ENCODE data around the gene AP5B1.
"Not testable (repeated sequence)": the region's sequence is repeated elsewhere in the genome, so short reads cannot be mapped to it uniquely, and the experiment has no call there.

AP5B1 gene

DNA sequence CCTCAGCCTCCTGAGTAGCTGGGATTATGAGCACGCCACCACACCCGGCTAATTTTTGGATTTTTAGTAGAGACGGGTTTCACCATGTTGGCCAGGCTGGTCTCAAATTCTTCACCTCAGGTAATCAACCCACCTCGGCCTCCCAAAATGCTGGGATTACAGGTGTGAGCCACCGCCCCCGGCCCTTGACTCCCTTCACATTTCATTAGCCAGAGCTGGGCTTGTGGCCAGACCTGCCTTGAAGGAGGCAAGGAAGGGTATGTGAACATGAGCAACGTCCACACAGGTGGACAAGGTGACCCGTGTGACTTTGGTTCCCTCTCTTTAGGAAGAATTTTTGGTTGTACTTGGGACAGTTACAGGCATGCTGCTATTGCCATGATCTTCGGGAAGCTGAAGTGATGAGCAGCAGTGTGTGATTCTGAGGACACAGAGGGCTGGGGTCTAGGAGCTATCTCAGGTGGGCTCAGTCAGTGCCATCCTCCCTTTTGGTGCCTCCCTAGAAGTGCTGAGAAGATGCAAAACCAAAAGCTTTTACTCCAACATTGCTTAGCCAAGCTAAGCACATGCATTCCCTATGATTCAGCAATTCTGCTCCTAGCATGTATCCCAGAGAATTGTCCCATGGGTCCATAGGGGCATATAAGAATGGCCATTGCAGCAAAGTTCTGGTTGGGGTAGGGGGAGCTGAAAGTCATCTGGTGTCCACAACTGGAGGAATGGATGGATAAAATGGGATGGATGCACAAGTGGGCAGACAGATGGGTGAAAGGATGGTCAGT lies 6.1 kb downstream of the AP5B1 start:
- Mint-ChIP-seq H3K4me1 (peaks cover 5% of the 10 kb centered on the region), H3K4me3 (no peak overlapping the region), H3K27ac (no peak overlapping the region), H3K27me3 (ENCODE audit: low read depth, poor library complexity) (peaks cover 6% of the 10 kb centered on the region), H3K9me3 (peaks cover 5% of the 10 kb centered on the region), H3K36me3 (ENCODE audit: low read depth) (peaks cover 11% of the 10 kb centered on the region)
- TF ChIP-seq, protein P1, sequence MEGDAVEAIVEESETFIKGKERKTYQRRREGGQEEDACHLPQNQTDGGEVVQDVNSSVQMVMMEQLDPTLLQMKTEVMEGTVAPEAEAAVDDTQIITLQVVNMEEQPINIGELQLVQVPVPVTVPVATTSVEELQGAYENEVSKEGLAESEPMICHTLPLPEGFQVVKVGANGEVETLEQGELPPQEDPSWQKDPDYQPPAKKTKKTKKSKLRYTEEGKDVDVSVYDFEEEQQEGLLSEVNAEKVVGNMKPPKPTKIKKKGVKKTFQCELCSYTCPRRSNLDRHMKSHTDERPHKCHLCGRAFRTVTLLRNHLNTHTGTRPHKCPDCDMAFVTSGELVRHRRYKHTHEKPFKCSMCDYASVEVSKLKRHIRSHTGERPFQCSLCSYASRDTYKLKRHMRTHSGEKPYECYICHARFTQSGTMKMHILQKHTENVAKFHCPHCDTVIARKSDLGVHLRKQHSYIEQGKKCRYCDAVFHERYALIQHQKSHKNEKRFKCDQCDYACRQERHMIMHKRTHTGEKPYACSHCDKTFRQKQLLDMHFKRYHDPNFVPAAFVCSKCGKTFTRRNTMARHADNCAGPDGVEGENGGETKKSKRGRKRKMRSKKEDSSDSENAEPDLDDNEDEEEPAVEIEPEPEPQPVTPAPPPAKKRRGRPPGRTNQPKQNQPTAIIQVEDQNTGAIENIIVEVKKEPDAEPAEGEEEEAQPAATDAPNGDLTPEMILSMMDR (IDR thresholded peaks at IDR 0.05) = no peak
- DNase-seq = no peak

- peaks cover 6% of the 10 kb centered on the region for H3K27me3 Mint-ChIP-seq (ENCODE audit: low read depth, poor library complexity)
- peaks cover 12% of the 10 kb centered on the region for H3K9me3 Mint-ChIP-seq
Measured at GRCh38 chr11:65773784-65774411, 6.9 kb downstream of the AP5B1 start.

GRCh38 chr11:65771589-65772112 lies 9.1 kb downstream of the AP5B1 start:
- peaks cover 20% of the 10 kb centered on the region for H3K9me3 Mint-ChIP-seq
- H3K4me1 Mint-ChIP-seq = peaks cover 5% of the 10 kb centered on the region
- H3K27me3 Mint-ChIP-seq (ENCODE audit: low read depth, poor library complexity) = peaks cover 6% of the 10 kb centered on the region
- H3K27ac Mint-ChIP-seq = no peak overlapping the region
- H3K4me3 Mint-ChIP-seq = no peak overlapping the region
- TF ChIP-seq, protein P1 (IDR thresholded peaks at IDR 0.05) = no peak
- DNase-seq = no peak
- H3K36me3 Mint-ChIP-seq (ENCODE audit: low read depth) = peaks cover 10% of the 10 kb centered on the region

More at GRCh38 chr11:65773784-65774411, 6.9 kb downstream of the AP5B1 start:
- H3K36me3 Mint-ChIP-seq (ENCODE audit: low read depth) = peaks cover 15% of the 10 kb centered on the region
- H3K4me3 Mint-ChIP-seq = no peak overlapping the region
- peaks cover 5% of the 10 kb centered on the region for H3K4me1 Mint-ChIP-seq
- H3K27ac Mint-ChIP-seq = no peak overlapping the region
- TF ChIP-seq, protein P1 (IDR thresholded peaks at IDR 0.05) = no peak
- DNase-seq = no peak

DNA sequence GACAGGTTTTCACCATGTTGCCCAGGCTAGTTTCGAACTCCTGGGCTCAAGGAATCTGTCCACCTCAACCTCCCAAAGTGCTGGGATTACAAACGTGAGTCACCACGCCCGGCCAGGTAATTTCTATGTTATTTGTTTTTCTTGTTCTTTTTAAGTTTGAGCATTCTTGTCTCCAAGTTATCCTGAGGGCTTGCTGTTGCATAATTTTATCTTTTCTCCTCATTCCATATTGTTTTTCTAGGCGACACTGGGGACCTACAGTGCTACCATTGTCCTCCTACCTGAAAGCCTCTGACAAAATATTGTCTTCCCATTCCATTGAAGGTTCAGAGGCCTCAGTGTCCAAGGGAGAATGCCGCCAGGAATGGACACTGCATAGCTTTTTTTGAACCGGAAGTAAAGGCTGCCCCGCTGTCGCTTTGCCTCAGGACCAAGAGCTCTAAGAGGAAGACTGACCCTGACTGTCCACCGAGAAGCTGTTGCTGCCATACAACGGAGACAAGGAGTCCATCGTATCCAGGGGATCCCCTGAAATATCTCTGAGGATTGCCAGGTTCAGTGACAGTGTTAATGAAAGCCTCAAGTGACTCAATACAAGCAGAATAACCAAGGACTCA lies 9.7 kb downstream of the AP5B1 start:
- peaks cover 6% of the 10 kb centered on the region for H3K27me3 Mint-ChIP-seq (ENCODE audit: low read depth, poor library complexity)
- H3K36me3 Mint-ChIP-seq (ENCODE audit: low read depth) = peaks cover 10% of the 10 kb centered on the region
- peaks cover 20% of the 10 kb centered on the region for H3K9me3 Mint-ChIP-seq
- peaks cover 5% of the 10 kb centered on the region for H3K4me1 Mint-ChIP-seq
- TF ChIP-seq, protein P1 (IDR thresholded peaks at IDR 0.05) = no peak
- H3K4me3 Mint-ChIP-seq = no peak overlapping the region
- H3K27ac Mint-ChIP-seq = no peak overlapping the region
- DNase-seq = no peak

GRCh38 chr11:65767806-65768205 lies 13.0 kb downstream of the AP5B1 start:
- not testable (repeated sequence) for H3K36me3 Mint-ChIP-seq (ENCODE audit: low read depth); DNase-seq; H3K4me1 Mint-ChIP-seq; H3K27ac Mint-ChIP-seq; H3K4me3 Mint-ChIP-seq
- peaks cover 11% of the 10 kb centered on the region for H3K27me3 Mint-ChIP-seq (ENCODE audit: low read depth, poor library complexity)
- peaks cover 31% of the 10 kb centered on the region for H3K9me3 Mint-ChIP-seq

DNA sequence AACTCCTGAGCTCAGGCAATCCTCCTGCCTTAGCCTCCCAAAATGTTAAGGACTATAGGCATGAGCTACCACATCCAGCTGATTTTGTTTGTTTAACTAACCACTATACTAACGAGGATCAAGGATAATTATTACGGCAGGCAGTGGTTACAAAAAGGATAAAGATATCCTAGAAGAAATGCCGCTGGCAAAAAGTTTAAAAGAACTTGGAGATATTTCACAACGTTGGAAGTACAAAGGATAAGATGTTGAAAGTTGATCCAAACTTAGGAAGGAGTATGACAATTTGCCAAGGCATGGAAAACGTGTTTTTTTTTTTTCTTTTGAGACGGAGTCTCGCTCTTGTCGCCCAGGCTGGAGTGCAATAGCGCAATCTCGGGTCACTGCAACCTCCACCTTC lies 13.4 kb downstream of the AP5B1 start:
- H3K36me3 Mint-ChIP-seq (ENCODE audit: low read depth) = peaks cover 5% of the 10 kb centered on the region
- peaks cover 31% of the 10 kb centered on the region for H3K9me3 Mint-ChIP-seq
- H3K4me3 Mint-ChIP-seq = no peak overlapping the region
- no peak for DNase-seq
- H3K4me1 Mint-ChIP-seq = peaks cover 5% of the 10 kb centered on the region
- H3K27me3 Mint-ChIP-seq (ENCODE audit: low read depth, poor library complexity) = peaks cover 11% of the 10 kb centered on the region
- no peak overlapping the region for H3K27ac Mint-ChIP-seq
- TF ChIP-seq, protein P1 (IDR thresholded peaks at IDR 0.05) = no peak

All from nephron progenitor cell (in vitro differentiated cells).